ENCODE measurements around the gene PDE6A.

DNA sequence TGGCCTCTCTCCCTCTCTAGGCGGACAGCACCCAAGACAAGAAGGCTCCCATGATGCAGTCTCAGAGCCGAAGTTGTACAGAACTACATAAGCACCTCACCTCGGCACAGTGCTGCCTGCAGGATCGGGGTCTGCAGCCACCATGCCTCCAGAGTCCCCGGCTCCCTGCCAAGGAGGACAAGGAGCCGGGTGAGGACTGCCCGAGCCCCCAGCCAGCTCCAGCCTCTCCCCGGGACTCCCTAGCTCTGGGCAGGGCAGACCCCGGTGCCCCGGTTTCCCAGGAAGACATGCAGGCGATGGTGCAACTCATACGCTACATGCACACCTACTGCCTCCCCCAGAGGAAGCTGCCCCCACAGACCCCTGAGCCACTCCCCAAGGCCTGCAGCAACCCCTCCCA lies 112.0 kb downstream of the PDE6A start:
- TF ChIP-seq POLR2A (IDR thresholded peaks at IDR 0.05; ENCODE audit: low read length) (no peak), GATA1 (IDR thresholded peaks at IDR 0.05; ENCODE audit: low read depth, low read length) (no peak)

Measured in erythroblast (primary cell).